ENCODE measurements around the gene VPS13C.

Gene VPS13C

GRCh38 chr15:61935493-61935892 lies 124.8 kb downstream of the VPS13C start:
- DNase-seq (ENCODE audit: low read depth), result no peak

- no peak for DNase-seq (ENCODE audit: low read depth)
These were observed 130.8 kb downstream of the VPS13C start for GRCh38 chr15:61929452-61929851.

GRCh38 chr15:61923173-61923572 lies 137.1 kb downstream of the VPS13C start:
- no peak for DNase-seq (ENCODE audit: low read depth)

- DNase-seq (ENCODE audit: low read depth), result no peak
These were observed 139.2 kb downstream of the VPS13C start for GRCh38 chr15:61921093-61921492.

- no peak for DNase-seq (ENCODE audit: low read depth)
These were observed 142.8 kb downstream of the VPS13C start for GRCh38 chr15:61917457-61917856.

- DNase-seq (ENCODE audit: low read depth), result no peak
These were observed 144.1 kb downstream of the VPS13C start for GRCh38 chr15:61916104-61916503.

GRCh38 chr15:61915640-61916039 lies 144.6 kb downstream of the VPS13C start:
- DNase-seq (ENCODE audit: low read depth), result no peak

- DNase-seq (ENCODE audit: low read depth), result no peak
These were observed 149.3 kb downstream of the VPS13C start for GRCh38 chr15:61910839-61911369.

- no peak for DNase-seq (ENCODE audit: low read depth)
These were observed 152.0 kb downstream of the VPS13C start for GRCh38 chr15:61908241-61908640.

- DNase-seq (ENCODE audit: low read depth), result no peak
These were observed 152.5 kb downstream of the VPS13C start for GRCh38 chr15:61907753-61908086.

GRCh38 chr15:61906961-61907752 lies 153.1 kb downstream of the VPS13C start:
- no peak for DNase-seq (ENCODE audit: low read depth)

GRCh38 chr15:61893146-61893545 lies 167.1 kb downstream of the VPS13C start:
- DNase-seq (ENCODE audit: low read depth), result no peak

GRCh38 chr15:61892140-61892539 lies 168.1 kb downstream of the VPS13C start:
- no peak for DNase-seq (ENCODE audit: low read depth)

GRCh38 chr15:61890106-61890505 lies 170.1 kb downstream of the VPS13C start:
- no peak for DNase-seq (ENCODE audit: low read depth)

- no peak for DNase-seq (ENCODE audit: low read depth)
These were observed 170.5 kb downstream of the VPS13C start for GRCh38 chr15:61889706-61890105.

- DNase-seq (ENCODE audit: low read depth), result no peak
These were observed 172.0 kb downstream of the VPS13C start for GRCh38 chr15:61888074-61888780.

GRCh38 chr15:61880084-61880483 lies 180.2 kb downstream of the VPS13C start:
- no peak for DNase-seq (ENCODE audit: low read depth)

- no peak for DNase-seq (ENCODE audit: low read depth)
These were observed 181.0 kb downstream of the VPS13C start for GRCh38 chr15:61879219-61879618.

GRCh38 chr15:61871926-61872522 lies 188.2 kb downstream of the VPS13C start:
- no peak for DNase-seq (ENCODE audit: low read depth)

GRCh38 chr15:61869656-61870055 lies 190.6 kb downstream of the VPS13C start:
- no peak for DNase-seq (ENCODE audit: low read depth)

GRCh38 chr15:61861962-61862361 lies 198.3 kb downstream of the VPS13C start:
- DNase-seq (ENCODE audit: low read depth), result no peak

GRCh38 chr15:61857169-61857829 lies 202.9 kb downstream of the VPS13C start:
- DNase-seq (ENCODE audit: low read depth), result no peak
